Cardiac muscle cell (in vitro differentiated cells and primary cell): ENCODE measurements around the gene XIRP2. TPM values are rescaled to one million over a fixed set of nuclear protein-coding genes. Genes with fewer than 3 reads are reported as not detected.

ENCODE experiments used
- DNase-seq, 2 donors: peaks; one replicate each; pipeline versions ENCODE4 v3.0.0 to v3.0.0-alpha.2; 2010 to 2017; ENCODE audit warnings: low read depth in 1 of 2, low spot score in 1 of 2
- H3K27ac ChIP-seq: fragments of 200-600 bp; sonication (generic); 2 replicates; pipeline ENCODE4 v1.5.1; 2016
- H3K27me3 ChIP-seq: fragments of 200-600 bp; sonication (generic); 2 replicates; pipeline ENCODE4 v1.6.0; 2016; ENCODE audit warnings: control low read depth
- H3K36me3 ChIP-seq: fragments of 200-600 bp; sonication (generic); 2 replicates; pipeline ENCODE4 v1.5.1; 2016; ENCODE audit warnings: control low read depth
- H3K4me1 ChIP-seq: fragments of 200-600 bp; sonication (generic); 2 replicates; pipeline ENCODE4 v1.8.1; 2017; ENCODE audit warnings: low read depth, mild to moderate bottlenecking, mixed run types
- H3K4me3 ChIP-seq: fragments of 200-600 bp; sonication (generic); 2 replicates; pipeline ENCODE4 v1.5.1; 2016; ENCODE audit warnings: mild to moderate bottlenecking
- H3K9me3 ChIP-seq: fragments of 200-600 bp; sonication (generic); 2 replicates; pipeline ENCODE4 v1.5.1; 2017; ENCODE audit warnings: low read depth, mild to moderate bottlenecking, control low read depth
- CTCF ChIP-seq: IDR thresholded peaks from 2 replicates; pipeline ENCODE4 v1.5.1; 2012; ENCODE audit warnings: low read depth, mild to moderate bottlenecking, low read length
- polyA plus RNA-seq: library from polyadenylated mRNA; unstranded; fragments of >200 nt; fragmentation: Nextera tagmentation; extraction: Ambion mirVana; gene quantifications from 2 replicates; pipeline ENCODE4 v1.2.1, GENCODE V29; 2016
- total RNA-seq: library from RNA; depleted of rRNA; stranded (reverse); fragments of >200 nt; gene quantifications from 2 replicates; pipeline ENCODE4 v1.2.3, GENCODE V29; 2016

The XIRP2 gene
- total and polyA plus RNA-seq, 2 experiments from 2014 or later: 0.51 to 0.59 TPM

- TF ChIP-seq CTCF: no peak
- peak; percentile 32 to 95 for DNase-seq
- Histone ChIP-seq H3K36me3 (no peaks in the 10 kb centered on the region), H3K27ac (no peak overlapping the region), H3K9me3 (no peaks in the 10 kb centered on the region), H3K4me3 (no peak overlapping the region), H3K4me1 (peaks cover 5% of the 10 kb centered on the region), H3K27me3 (no peaks in the 10 kb centered on the region)
These were observed 252.5 kb downstream of the XIRP2 start for GRCh38 chr2:167140767-167141166.

GRCh38 chr2:167142554-167142953 lies 254.3 kb downstream of the XIRP2 start:
- Histone ChIP-seq H3K36me3 (no peaks in the 10 kb centered on the region), H3K27me3 (no peaks in the 10 kb centered on the region), H3K27ac (no peak overlapping the region), H3K4me3 (no peak overlapping the region), H3K9me3 (no peaks in the 10 kb centered on the region), H3K4me1 (peaks cover 5% of the 10 kb centered on the region)
- no peak for DNase-seq
- no peak for TF ChIP-seq CTCF

- Histone ChIP-seq H3K36me3 (no peaks in the 10 kb centered on the region), H3K4me3 (no peak overlapping the region), H3K4me1 (peaks cover 5% of the 10 kb centered on the region), H3K27ac (no peak overlapping the region), H3K27me3 (no peaks in the 10 kb centered on the region), H3K9me3 (no peaks in the 10 kb centered on the region)
- DNase-seq: peak in 1 of 2 donors; percentile 43
- no peak for TF ChIP-seq CTCF
These were observed 256.1 kb downstream of the XIRP2 start for GRCh38 chr2:167144179-167144898.

GRCh38 chr2:167147271-167147941 lies 259.1 kb downstream of the XIRP2 start:
- DNase-seq: no peak
- Histone ChIP-seq H3K36me3 (no peaks in the 10 kb centered on the region), H3K9me3 (no peaks in the 10 kb centered on the region), H3K27me3 (no peaks in the 10 kb centered on the region), H3K4me1 (no peaks in the 10 kb centered on the region), H3K4me3 (no peak overlapping the region), H3K27ac (no peak overlapping the region)
- no peak for TF ChIP-seq CTCF

- Histone ChIP-seq H3K4me3 (no peak overlapping the region), H3K27ac (no peak overlapping the region), H3K9me3 (no peaks in the 10 kb centered on the region), H3K27me3 (no peaks in the 10 kb centered on the region), H3K4me1 (no peaks in the 10 kb centered on the region), H3K36me3 (no peaks in the 10 kb centered on the region)
- DNase-seq: no peak
- TF ChIP-seq CTCF: no peak
These were observed 263.6 kb downstream of the XIRP2 start for GRCh38 chr2:167151894-167152293.
